Epidermal melanocyte (primary cell): ENCODE measurements around the gene SCYL1.

ENCODE experiments used
- DNase-seq: peaks from one replicate; pipeline ENCODE4 v3.0.0; 2011; ENCODE audit warnings: low spot score; ENCODE audit not compliant: insufficient read length

The SCYL1 gene

GRCh38 chr11:65569164-65569972, 44.5 kb downstream of the SCYL1 start:
- no peak for DNase-seq

GRCh38 chr11:65569973-65570918, 45.4 kb downstream of the SCYL1 start, which contains the start of gene ZNRD2:
Gene ZNRD2 (plus strand): TSS chr11:65570477. CDS start chr11:65570492, 15 bp downstream.
- peak; percentile 98 for DNase-seq

DNA sequence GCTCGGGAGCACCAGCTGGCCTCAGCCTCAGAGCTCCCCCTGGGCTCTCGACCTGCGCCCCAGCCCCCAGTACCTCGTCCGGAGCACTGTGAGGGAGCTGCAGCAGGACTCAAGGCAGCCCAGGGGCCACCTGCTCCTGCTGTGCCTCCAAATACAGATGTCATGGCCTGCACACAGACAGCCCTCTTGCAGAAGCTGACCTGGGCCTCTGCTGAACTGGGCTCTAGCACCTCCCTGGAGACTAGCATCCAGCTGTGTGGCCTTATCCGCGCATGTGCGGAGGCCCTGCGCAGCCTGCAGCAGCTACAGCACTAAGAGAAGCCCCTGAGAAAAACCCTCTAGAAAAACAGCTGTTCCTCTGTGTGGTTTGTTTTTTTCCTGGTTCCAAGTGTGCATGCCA, 46.5 kb downstream of the SCYL1 start:
- no peak for DNase-seq

GRCh38 chr11:65571940-65572339, 47.1 kb downstream of the SCYL1 start:
- DNase-seq: no peak

DNA sequence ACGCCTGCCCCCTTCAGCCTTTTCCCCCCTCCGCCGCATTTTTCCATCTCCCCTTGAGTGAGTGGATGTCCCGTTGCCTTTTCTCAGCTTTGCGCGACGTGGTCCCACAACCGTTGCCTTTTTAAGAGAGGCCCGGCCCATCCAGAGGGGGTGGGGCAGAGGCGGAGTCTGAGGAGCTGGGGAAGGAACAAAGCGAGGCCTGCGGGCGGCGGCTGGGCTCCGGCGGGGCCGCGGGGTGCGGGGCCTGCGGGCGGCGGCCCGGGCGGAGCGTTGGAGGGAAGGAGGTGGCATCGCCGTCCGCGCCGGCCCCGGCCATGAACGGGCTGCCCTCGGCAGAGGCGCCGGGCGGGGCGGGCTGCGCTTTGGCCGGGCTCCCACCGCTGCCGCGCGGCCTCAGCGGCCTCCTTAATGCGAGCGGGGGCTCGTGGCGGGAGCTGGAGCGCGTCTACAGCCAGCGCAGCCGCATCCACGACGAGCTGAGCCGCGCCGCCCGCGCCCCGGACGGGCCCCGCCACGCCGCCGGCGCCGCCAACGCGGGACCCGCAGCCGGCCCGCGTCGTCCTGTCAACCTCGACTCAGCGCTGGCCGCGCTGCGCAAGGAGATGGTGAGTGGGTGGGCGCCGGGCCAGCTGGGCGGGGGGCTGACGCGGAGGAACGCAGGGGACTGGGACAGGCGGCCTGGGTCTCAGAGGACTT, 47.6 kb downstream of the SCYL1 start, which contains the start of gene FAM89B:
Gene FAM89B (plus strand): TSS at position 183 of the 696 bp plus-strand sequence. CDS start 132 bp downstream, at position 315.
- DNase-seq: peak; percentile 95

DNA sequence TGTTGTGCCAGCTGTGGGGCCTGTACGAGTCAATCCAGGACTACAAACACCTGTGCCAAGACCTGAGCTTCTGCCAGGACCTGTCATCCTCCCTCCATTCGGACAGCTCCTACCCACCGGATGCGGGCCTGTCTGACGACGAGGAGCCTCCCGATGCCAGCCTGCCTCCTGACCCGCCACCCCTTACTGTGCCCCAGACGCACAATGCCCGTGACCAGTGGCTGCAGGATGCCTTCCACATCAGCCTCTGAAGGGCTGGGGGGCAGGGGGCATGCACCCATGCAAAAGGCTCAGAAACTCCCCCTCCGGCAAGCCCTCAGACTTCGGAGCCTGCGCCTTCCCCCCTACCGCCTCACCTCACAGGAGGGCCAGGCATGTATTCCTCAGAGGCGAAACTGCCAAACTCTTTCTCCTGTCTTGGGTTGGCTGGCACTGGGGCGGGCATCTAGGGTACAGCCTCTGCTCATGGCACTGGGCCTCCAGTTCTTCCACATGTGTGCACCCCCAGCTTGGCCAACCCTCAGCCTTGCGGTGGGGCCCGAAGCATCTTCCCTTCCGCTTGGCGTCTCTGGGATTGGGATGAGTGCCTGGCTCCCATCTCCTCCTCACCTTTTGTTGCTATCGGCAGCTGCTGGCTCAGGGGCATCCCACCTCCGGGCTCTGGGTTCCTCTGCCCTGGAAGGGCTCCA, 48.7 kb downstream of the SCYL1 start:
- DNase-seq: no peak

DNA sequence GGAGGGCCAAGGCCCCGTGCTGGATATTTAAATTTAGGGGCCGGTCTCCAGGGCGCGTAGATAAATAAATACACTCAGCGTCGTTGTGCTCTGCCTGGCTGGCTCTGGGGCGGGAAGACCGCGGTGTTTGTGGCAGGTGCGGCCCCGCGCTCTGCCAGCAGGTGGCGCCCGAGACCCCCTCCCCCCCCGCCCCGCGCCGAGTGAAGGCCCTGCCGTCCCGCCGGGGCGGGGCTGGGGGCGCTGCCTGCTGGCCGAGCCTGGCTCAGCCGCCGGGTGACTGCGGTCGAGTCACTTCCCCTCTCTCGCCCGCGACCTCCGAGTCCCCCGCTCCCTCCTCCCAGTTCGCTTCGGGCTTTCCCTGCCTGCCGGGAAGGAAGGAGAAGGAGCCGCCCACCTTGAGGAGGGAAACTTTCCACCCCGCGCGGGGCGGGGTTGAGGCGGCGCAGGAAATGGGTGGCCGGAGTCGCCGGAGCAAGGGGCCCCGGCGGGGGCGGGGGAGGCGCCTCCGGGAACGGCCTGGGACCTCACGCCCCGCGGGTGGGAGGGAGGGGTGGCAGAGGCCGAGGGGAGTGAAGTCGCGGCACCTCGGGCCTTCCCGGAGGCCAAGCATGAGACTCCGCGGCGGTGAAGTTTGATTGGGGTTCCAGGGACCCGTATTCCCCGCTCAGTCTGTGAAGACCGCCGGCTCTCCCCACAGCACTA, 49.4 kb downstream of the SCYL1 start:
- peak; percentile 97 for DNase-seq

- no peak for DNase-seq
Observed at GRCh38 chr11:65574811-65575567, 50.1 kb downstream of the SCYL1 start.

- peak; percentile 90 for DNase-seq
Observed at GRCh38 chr11:65575568-65576231, 50.8 kb downstream of the SCYL1 start, which contains the start of gene EHBP1L1. Gene EHBP1L1 (plus strand): TSS chr11:65576053. CDS start chr11:65576303, 250 bp downstream.

DNA sequence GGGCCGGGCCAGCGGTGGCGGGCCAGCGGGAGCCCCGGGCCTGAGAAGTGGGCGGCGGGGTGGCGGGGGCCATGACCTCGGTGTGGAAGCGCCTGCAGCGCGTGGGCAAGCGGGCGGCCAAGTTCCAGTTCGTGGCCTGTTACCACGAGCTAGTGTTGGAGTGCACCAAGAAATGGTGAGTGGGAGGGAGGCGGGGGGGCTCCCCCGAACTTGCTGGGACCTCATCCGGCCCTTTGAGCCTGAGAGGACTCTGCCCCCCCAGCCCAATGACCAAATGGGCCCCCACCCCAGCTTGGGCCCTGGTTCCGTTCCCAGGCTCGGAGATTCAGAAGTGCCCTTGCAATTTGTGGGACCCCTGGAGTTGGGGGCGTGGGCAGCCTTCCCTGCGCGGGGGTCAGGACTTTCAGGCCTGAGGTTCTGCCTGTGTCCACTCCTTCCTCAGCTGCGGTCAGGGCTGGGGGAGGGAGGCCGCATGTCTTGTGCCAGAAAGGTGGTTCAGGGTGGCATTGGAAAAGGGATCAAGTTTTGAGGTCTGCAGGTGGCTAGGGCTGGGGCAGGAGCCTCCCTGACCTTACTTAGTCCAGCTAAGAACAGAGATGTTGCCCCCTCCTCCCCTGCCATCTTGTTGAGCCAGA, 51.5 kb downstream of the SCYL1 start:
- DNase-seq: no peak

DNA sequence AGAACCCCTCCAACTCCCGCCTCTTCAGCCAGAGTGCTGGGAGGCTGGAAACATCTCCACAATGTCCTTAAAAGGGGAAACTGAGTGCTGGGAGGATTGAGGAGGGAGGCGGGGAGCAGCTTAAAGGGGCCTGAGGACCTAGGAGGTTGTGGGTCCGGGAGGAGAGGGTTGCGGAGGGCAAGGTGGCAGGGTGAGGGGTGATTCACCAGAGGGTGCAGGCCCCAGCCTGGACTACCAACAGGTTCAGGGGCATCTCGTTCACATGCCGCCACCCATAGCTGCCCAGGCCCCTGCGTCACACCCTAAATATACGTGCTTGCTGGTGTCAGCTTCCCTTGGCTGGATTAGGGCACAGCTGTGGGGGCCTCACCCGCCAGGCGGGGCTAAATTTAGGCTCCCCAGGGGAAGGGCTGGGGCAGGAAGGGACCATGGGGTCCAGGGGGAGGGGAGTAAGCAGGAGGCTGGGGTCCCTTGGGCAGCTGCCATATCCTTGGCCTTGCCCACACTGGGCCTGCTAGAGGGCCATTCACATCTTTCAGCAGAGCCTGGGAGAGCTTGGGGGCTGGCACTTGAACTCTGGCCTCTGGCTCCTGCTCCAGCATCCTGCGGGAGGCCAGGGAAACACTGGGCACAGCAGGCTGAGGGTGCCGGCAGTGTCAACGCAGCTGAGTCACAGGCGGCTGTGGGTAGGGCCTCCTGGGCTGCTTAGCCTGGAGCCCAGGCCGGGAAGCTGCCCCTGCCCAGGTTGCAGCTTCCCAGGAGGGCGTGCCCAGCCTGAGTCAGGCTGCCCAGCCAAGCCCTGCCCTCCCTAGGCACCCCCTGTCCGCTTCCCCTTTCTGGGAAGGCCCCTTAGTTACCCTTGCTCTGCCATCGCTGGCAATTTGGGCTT, 52.2 kb downstream of the SCYL1 start:
- peak; percentile 70 for DNase-seq

GRCh38 chr11:65577756-65578109, 52.9 kb downstream of the SCYL1 start:
- DNase-seq: no peak

GRCh38 chr11:65578134-65578533, 53.3 kb downstream of the SCYL1 start:
- no peak for DNase-seq

DNA sequence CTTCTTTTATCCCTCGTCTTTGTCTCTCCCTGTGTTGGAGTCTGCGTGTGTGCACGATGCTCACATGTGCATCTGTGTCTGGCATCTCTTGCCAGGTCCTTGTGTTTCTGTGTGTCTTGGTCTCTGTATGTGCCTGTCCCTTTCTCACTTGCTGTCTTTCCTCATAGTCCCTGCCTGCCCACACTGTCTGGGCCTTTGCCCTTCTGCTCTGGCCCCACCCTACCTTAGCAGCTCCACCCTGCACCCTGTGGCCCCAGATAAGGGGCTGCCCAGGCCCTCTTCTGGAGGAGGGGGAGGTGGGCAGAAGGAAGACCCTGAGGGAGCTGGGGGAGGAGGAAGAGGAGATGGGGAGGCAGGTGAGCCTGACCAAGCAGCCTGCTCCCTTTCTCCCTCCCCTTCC, 53.8 kb downstream of the SCYL1 start:
- DNase-seq: no peak

DNA sequence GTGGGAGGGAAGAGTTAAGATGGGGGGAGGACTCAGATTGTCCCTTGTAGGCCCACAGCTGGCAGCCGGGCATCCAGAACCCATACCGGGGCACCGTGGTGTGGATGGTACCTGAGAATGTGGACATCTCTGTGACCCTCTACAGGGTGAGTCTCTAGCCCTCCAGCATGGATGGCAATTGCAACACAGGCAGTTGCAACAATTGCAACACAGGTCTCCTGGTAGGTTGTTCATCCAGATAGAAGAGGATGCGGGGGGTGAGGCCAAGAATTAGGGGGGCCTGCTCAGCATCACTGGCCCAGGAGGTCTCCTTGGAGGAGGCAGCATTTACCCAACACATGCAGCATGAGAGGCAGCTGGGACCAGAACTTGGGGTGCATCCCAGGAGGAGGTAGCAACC, 54.4 kb downstream of the SCYL1 start:
- DNase-seq: no peak

DNA sequence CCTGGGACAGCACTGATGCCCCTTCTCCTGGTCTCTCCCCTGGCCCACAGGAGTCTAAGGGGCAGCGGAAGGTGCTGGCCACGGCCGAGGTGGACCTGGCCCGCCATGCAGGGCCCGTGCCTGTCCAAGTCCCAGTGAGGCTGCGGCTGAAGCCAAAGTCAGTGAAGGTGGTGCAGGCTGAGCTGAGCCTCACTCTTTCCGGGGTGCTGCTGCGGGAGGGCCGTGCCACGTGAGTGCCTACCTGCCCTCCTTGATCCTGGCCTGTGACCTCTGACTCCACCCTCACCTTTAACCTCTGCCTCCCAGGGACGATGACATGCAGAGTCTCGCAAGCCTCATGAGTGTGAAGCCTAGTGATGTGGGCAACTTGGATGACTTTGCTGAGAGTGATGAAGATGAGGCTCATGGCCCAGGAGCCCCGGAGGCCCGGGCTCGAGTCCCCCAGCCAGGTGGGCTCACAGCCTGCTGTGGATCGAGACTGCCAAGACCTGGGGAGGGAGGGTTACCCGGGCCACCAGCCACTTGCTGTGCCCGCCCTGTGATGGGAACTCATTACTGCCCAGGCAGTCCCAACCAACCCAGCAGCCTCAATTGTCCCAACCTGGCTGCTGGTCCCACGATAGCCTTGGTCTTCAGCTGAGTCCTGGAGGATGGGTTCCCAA, 55.3 kb downstream of the SCYL1 start:
- DNase-seq: no peak

DNA sequence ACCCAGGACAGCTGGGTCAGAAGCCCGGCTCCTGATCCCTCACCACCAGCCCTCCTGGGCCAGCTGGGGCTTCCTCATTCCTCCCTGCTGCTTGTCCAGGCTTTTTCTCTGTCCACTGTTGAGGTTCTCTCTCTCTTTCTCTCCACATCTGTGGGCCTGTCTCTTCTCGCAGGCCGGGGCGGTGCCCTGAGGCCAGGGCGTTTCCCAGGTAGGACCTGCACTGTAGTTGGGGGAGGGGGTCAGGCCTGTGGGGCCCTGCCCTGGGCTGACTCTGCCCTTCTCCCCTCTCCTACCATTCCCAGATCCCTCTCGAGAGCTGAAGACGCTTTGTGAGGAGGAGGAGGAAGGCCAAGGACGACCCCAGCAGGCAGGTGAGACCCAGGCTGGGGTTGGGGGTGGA, 55.9 kb downstream of the SCYL1 start:
- DNase-seq: no peak
